HepG2 (cell line): ENCODE data around the gene IQGAP3. TPM values are rescaled to one million over a fixed set of nuclear protein-coding genes. Genes with fewer than 3 reads are reported as not detected.
A peak's percentile ranks its signal among the peaks of the same experiment; 100 is the strongest.

Source experiments
- AHDC1 ChIP-seq: sonication (generic); formaldehyde crosslinking; IDR thresholded peaks from 2 replicates; pipeline ENCODE4 v1.5.1; 2020; ENCODE audit warnings: mild to moderate bottlenecking, missing genetic modification reagents, borderline replicate concordance
- ASH2L ChIP-seq: fragments of 300-600, 200-600 bp; sonication (generic); IDR thresholded peaks from 2 replicates; pipeline ENCODE4 v1.7.0; 2017; ENCODE audit warnings: low read depth, mild to moderate bottlenecking, moderate library complexity, mixed read lengths, low read length; ENCODE audit not compliant: insufficient read length
- ATF4 ChIP-seq, 2 experiments: fragments of 450-650 bp in 1 of 2; sonication (generic) in 1 of 2; formaldehyde crosslinking; IDR thresholded peaks; 2 replicates each; pipeline versions ENCODE4 v1.5.0 to v1.8.0; 2020 to 2022; ENCODE audit warnings: mild to moderate bottlenecking in 1 of 2, missing genetic modification reagents in 1 of 2
- ESRRA ChIP-seq: sonication (generic); formaldehyde crosslinking; IDR thresholded peaks from 2 replicates; pipeline ENCODE4 v1.5.1; 2020; ENCODE audit warnings: mild to moderate bottlenecking, low read depth, missing genetic modification reagents
- GATA4 ChIP-seq: sonication (generic); IDR thresholded peaks from 2 replicates; pipeline ENCODE4 v1.6.1; 2016; ENCODE audit warnings: antibody characterized with exemption, low read depth, borderline replicate concordance
- NAIF1 ChIP-seq: sonication (generic); formaldehyde crosslinking; IDR thresholded peaks from 2 replicates; pipeline ENCODE4 v1.5.0; 2020; ENCODE audit warnings: mild to moderate bottlenecking, missing genetic modification reagents, borderline replicate concordance
- NRL ChIP-seq: sonication (generic); formaldehyde crosslinking; IDR thresholded peaks from 2 replicates; pipeline ENCODE4 v1.5.0; 2020; ENCODE audit warnings: missing genetic modification reagents, mild to moderate bottlenecking, moderate library complexity, borderline replicate concordance
- POGK ChIP-seq: sonication (generic); formaldehyde crosslinking; conservative IDR thresholded peaks from 2 replicates; pipeline ENCODE4 v1.8.0; 2022; ENCODE audit warnings: mild to moderate bottlenecking, moderate library complexity, missing genetic modification reagents
- RBAK ChIP-seq: sonication (generic); formaldehyde crosslinking; IDR thresholded peaks from 2 replicates; pipeline ENCODE4 v1.5.1; 2020; ENCODE audit warnings: mild to moderate bottlenecking, missing genetic modification reagents
- STAT5B ChIP-seq: sonication (generic); formaldehyde crosslinking; IDR thresholded peaks from 2 replicates; pipeline ENCODE4 v1.4.0; 2020; ENCODE audit warnings: missing genetic modification reagents
- TRAFD1 ChIP-seq: sonication (generic); formaldehyde crosslinking; IDR thresholded peaks from 2 replicates; pipeline ENCODE4 v1.5.1; 2020; ENCODE audit warnings: missing genetic modification reagents, mild to moderate bottlenecking, borderline replicate concordance
- ZHX1 ChIP-seq: sonication (generic); formaldehyde crosslinking; IDR thresholded peaks from 2 replicates; pipeline ENCODE4 v1.8.1; 2022; ENCODE audit warnings: low read depth, mild to moderate bottlenecking, missing genetic modification reagents
- ZNF138 ChIP-seq: sonication (generic); formaldehyde crosslinking; IDR thresholded peaks from 2 replicates; pipeline ENCODE4 v1.5.0; 2020; ENCODE audit warnings: mild to moderate bottlenecking, low read depth, missing genetic modification reagents
- ZNF264 ChIP-seq: sonication (generic); formaldehyde crosslinking; IDR thresholded peaks from 2 replicates; pipeline ENCODE4 v1.4.0; 2020; ENCODE audit warnings: missing genetic modification reagents
- polyA plus RNA-seq, 8 experiments: library from polyadenylated mRNA; depleted of rRNA in 3 of 8; stranded (reverse) in 7 of 8; unstranded in 1 of 8; fragments of >200 nt; fragmentation: Illumina TruSeq in 4 of 8; extraction: Trizol in 4 of 8; gene quantifications; 2 replicates each; pipeline versions ENCODE4 v1.2.1 to v1.2.3, GENCODE V29; 2011 to 2016; ENCODE audit warnings: low read depth in 4 of 8, missing spikeins in 1 of 8, mixed read lengths in 1 of 8; ENCODE audit not compliant: insufficient read depth in 1 of 8
- total RNA-seq, 5 experiments: library from RNA; depleted of rRNA; stranded (reverse); fragments of >200 nt; fragmentation: Illumina TruSeq; extraction: Trizol; gene quantifications; 2 replicates each; pipeline ENCODE4 v1.2.3, GENCODE V29; 2016; ENCODE audit warnings: low read depth in 1 of 5

The IQGAP3 gene
- total and polyA plus RNA-seq, 2 of the 13 experiments (the other 11 are each of a cell fraction or from before 2014, with no cell fraction given) = 13.5 to 14.1 TPM

GRCh38 chr1:156591432-156592157 lies 19.2 kb upstream of the IQGAP3 start, which contains the start of gene NAXE (continued):
- TF ChIP-seq ZNF264 (CRISPR knock-in tag) = no peak
- 0 out of 2 replicates have a peak, but pooled peaks have one; percentile 34 for TF ChIP-seq ZNF138 (CRISPR knock-in tag)
- TF ChIP-seq POGK (CRISPR knock-in tag) = peak; percentile 69
- TF ChIP-seq ESRRA (CRISPR knock-in tag) = no peak
- TF ChIP-seq STAT5B = no peak; the same call in 1 of the 2 replicates
- TF ChIP-seq ATF4 (CRISPR knock-in tag; IDR thresholded peaks at IDR 0.05) = no peak
- no peak for TF ChIP-seq RBAK (CRISPR knock-in tag)
- peak; percentile 67 for TF ChIP-seq ASH2L
- peak; percentile 34; the same call in 1 of the 2 replicates for TF ChIP-seq NRL (CRISPR knock-in tag)
- TF ChIP-seq NAIF1 (CRISPR knock-in tag) = peak; percentile 53; the same call in 1 of the 2 replicates
- TF ChIP-seq TRAFD1 (CRISPR knock-in tag) = no peak
- peak; percentile 58 for TF ChIP-seq GATA4
- 0 out of 2 replicates have a peak, but pooled peaks have one; percentile 27 for TF ChIP-seq AHDC1 (CRISPR knock-in tag)
- 0 out of 2 replicates have a peak, but pooled peaks have one; percentile 38 for TF ChIP-seq ZHX1 (CRISPR knock-in tag)
